HG03064 (cell line): ENCODE data around the gene HNRNPK.
"Not testable (repeated sequence)": the region's sequence is repeated elsewhere in the genome, so short reads cannot be mapped to it uniquely, and the experiment has no call there.

ENCODE experiments used
- ATAC-seq: cut with Tn5 transposase; IDR thresholded peaks from one replicate; pipeline ENCODE4 v1.9.1; 2021; ENCODE audit warnings: low read depth; ENCODE audit not compliant: unreplicated experiment

The HNRNPK gene

GRCh38 chr9:83978992-83979811 is 813 bp downstream of the HNRNPK start:
- ATAC-seq = no peak

DNA sequence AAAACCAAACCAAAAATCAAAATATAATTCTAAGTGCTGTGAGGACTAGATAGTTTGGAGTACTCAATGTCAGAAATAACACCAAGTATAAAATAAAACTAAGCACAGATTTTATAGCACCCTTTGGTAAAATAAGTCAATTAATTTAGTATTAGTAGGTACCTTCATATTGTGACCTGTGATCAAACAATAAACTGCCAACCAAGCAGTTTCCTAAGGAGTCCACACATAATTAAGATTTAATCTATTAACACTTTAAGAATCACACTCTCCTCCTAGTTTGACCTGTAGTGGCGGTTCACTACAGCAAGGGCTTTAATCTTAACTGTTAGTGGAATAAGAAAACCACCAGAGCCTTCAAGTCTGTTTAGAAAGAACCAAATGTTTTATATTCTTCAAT is 2.8 kb downstream of the HNRNPK start:
- no peak for ATAC-seq

GRCh38 chr9:83976372-83976771 is 3.6 kb downstream of the HNRNPK start:
- ATAC-seq = no peak

DNA sequence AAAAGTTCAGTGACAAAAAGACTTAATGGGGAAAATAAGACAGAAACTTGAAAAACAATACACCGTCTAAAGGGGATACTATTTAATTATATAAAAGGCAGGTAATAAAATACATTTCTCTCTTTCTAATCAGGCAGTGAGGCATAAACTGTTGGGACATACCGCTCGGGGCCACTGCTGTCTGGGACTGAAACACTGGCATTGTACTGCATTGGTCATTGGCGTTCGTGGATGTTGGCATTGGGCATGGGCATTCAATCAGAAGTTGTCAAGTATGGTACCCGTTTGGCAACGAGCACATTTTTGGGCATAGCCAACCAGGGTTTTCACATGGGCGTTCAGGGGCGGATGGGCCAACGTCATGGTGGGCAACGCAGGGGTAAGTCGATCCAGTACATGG is 4.7 kb downstream of the HNRNPK start:
- ATAC-seq = no peak

GRCh38 chr9:83972286-83972685 is 7.7 kb downstream of the HNRNPK start:
- ATAC-seq = no peak

DNA sequence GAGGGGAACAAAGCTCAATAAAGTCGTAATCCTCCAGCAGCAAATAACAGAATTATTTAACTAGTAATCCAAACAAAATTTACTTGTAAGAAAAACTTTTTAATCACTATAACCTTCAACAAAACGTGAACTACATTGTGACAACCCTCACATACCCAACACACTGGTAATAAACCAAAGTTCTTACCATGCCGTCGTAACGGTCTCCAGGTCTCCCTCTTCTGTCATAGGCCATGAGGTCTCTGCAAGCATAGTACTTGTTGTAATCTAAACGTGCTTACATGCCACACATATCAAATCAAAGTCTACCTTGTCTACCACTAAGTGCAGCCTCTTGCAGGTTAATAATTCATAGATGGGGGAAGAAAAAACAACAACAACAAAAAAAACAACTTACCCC is 8.5 kb downstream of the HNRNPK start:
- no peak for ATAC-seq

- ATAC-seq = no peak
Measured at GRCh38 chr9:83969602-83970001, 10.4 kb downstream of the HNRNPK start.

DNA sequence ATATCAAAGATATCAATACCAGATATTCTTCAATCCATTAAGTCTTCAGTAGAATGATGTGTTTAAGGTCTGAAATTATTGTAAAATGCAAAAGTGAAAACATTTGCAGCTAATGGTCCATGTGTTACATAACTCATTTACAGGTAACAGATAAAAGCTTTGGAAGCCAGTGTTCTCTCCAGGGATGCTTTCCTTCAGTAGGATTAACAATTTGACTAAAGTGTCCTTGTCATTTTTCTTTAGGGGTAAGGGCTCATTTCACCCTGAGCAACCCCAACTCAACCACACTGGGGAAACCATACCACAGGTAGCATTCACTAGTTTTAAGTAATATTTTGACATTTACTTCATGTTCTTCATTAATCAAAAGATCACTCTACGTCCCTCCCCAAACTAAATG is 12.9 kb downstream of the HNRNPK start:
- ATAC-seq = no peak

DNA sequence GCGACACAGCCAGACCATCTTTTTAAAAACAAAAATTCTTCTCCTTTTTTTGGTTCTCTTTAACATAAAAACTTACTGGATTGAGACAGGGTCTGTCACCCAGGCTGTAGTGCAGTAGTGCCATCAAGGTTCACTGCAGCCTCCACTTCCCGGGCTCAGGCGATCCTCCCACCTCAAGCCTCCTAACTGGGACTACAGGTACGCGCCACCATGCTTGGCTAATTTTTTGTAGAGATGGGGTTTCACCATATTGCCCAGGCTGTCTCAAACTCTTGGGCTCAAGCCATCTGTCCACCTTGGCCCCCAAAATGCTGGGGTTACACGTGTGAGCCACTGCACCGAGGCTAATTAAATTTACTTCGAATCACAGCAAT is 13.8 kb downstream of the HNRNPK start:
- ATAC-seq = no peak

GRCh38 chr9:83965350-83966208 is 14.4 kb downstream of the HNRNPK start:
- ATAC-seq = no peak

DNA sequence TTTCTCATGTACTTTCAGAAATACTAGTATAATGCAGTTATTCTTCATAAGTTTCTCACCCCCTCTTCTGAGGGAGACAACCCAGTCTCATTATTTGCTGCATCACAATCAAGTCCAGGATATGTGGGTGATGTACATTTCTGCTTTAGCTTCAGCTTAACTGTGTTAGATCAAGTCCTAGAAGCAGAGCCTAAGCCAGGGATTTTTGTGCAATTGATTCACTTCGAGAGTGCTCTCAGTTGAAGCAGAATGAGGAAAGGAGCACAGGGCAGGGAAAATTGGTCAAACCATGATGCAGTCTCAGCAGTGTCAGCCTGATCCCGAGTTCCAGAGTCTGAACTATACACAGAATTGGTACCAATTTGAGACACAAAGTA is 15.1 kb downstream of the HNRNPK start:
- ATAC-seq = no peak

GRCh38 chr9:83962165-83962564 is 17.9 kb downstream of the HNRNPK start:
- ATAC-seq = no peak

DNA sequence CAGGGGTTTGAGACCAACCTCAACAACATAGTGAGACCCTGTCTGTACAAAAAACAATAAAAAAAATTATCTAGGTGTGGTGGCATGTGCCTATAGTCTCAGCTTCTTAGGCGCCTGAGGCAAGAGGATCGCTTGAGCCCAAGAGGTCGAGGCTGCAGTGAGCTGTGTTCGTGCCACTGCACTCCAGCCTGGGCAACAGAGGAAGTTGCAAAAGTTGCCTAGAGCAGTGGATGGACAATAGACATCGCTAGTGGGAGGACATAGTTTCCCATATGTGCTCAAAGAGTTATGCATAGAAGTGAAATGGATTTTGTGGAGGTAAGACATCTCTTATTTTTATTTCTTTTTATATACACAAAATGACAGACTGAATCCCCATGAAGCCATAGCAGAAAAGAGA is 19.0 kb downstream of the HNRNPK start:
- no peak for ATAC-seq

DNA sequence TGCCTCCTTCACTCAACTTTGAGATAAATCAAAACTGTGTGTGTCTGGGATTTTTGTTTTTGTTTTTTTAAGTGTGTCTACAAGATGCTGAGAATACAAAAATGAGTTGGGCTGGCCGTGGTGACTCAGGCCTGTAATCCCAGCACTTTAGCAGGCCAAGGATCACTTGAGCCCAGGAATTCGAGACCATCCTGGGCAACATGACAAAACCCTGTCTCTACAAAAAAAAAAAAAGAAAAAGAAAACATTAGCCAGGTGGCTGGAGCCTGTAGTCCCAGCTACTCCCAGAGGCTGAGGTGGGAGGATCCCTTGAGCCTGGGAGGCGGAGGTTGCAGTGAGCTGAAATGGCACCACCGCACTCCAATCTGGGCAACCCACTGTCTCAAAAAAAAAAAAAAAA is 21.0 kb downstream of the HNRNPK start:
- ATAC-seq = no peak

GRCh38 chr9:83957248-83957513 is 22.8 kb downstream of the HNRNPK start:
- no peak for ATAC-seq

- ATAC-seq = peak; percentile 79
Measured at GRCh38 chr9:83956436-83957247, 23.4 kb downstream of the HNRNPK start.

DNA sequence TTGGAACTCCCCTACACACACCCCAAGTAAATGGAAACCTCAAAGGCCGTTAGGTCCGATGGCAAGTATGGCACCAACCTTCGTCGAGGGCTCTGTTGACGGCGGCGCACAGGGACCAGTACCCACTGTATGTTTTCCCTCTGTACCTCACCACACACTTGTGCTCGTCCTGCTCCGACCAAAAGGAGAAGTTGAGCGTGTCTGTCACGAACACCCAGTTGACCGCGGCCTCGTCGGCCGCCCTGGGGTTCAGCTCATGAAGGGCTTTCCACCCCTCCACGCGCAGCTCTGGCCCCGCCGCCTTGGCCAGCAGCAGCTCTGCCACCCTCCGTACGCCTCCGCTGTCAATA is 24.0 kb downstream of the HNRNPK start:
- ATAC-seq = peak; percentile 48

DNA sequence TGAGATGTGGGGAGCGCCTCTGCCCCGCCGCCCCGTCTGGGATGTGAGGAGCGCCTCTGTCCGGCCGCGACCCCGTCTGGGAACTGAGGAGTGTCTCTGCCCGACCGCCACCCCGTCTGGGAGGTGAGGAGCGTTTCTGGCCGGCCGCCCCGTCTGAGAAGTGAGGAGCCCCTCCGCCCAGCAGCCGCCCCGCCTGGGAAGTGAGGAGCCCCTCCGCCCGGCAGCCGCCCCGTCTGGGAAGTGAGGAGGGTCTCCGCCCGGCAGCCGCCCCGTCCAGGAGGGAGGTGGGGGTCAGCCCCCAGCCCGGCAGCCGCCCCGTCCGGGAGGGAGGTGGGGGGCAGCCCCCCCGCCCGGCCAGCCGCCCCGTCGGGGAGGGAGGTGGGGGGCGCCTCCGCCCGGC is 31.9 kb downstream of the HNRNPK start:
- not testable (repeated sequence) for ATAC-seq

GRCh38 chr9:83940590-83941303 is 39.3 kb downstream of the HNRNPK start:
- ATAC-seq = no peak

DNA sequence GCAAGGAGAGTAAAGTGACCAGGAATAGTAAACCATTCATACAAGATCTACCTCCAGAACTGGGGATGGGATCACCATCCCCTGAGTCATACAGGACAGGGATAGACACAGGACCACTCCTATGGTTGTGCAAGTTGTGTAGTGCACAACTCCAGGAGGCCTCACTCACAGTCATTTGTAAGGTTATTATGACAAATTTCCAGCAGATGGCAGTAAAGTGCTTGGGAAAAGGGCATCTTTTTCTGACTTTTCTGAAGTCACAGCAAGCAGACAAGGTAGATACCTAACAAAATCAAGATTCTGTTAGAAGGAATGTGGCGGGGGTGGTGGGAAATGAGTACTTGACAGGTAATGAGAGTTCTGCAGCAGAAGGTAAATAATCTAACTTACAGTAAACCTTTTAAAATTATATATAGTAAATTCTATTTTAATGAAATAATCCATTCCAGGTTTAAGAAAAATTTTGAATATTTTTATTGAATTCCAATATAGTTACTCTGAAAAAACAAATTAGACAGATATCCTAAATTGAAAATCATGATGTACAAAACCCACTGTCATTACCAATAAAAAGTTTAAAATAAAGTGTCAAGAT is 42.1 kb downstream of the HNRNPK start:
- ATAC-seq = no peak
